Measurements from ENCODE around the gene SCYL1.
"Not testable (repeated sequence)": the region's sequence is repeated elsewhere in the genome, so short reads cannot be mapped to it uniquely, and the experiment has no call there.

Gene SCYL1

GRCh38 chr11:65562020-65562419 is 37.1 kb downstream of the SCYL1 start:
- H3K36me3 Mint-ChIP-seq (ENCODE audit: low read depth), result no peaks in the 10 kb centered on the region
- peaks cover 42% of the 10 kb centered on the region for H3K4me1 Mint-ChIP-seq
- peaks cover 3% of the 10 kb centered on the region for H3K27me3 Mint-ChIP-seq (ENCODE audit: low read depth)
- H3K27ac Mint-ChIP-seq, result peak overlapping the region; percentile 58 to 96 (median 92)
- H3K9me3 Mint-ChIP-seq, result no peaks in the 10 kb centered on the region
- H3K4me3 Mint-ChIP-seq, result peak overlapping the region in 2 of 3 experiments; percentile 26 to 80
- TF ChIP-seq CTCF (IDR thresholded peaks at IDR 0.05; ENCODE audit: unreplicated experiment in 3 of 3), result no peak

GRCh38 chr11:65562788-65563187 is 37.9 kb downstream of the SCYL1 start:
- TF ChIP-seq CTCF (IDR thresholded peaks at IDR 0.05; ENCODE audit: unreplicated experiment in 3 of 3), result no peak
- H3K36me3 Mint-ChIP-seq (ENCODE audit: low read depth), result no peaks in the 10 kb centered on the region
- peak overlapping the region in 1 of 3 experiments; percentile 92 for H3K27ac Mint-ChIP-seq
- H3K4me1 Mint-ChIP-seq, result peaks cover 37% of the 10 kb centered on the region
- H3K4me3 Mint-ChIP-seq, result no peak overlapping the region
- H3K27me3 Mint-ChIP-seq (ENCODE audit: low read depth), result peaks cover 3% of the 10 kb centered on the region
- no peaks in the 10 kb centered on the region for H3K9me3 Mint-ChIP-seq

DNA sequence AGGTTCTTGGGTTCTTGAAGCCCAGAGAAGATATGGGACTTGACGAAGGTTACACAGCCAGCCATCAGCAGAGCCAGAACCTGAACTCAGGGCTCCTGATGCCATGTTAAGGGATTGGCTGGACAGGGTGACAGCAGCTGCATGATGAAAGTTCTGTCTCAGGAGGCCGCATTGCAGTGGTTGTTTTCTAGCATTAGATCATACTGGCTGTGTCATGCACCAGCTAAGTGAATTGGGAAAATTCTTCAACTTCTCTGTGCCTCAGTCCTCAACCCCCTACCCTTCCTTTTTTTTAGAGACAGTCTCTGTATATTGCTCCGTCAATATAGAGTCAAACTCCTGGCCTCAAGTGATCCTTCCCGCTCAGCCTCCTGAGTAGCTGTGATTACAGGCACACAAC is 38.7 kb downstream of the SCYL1 start:
- no peak overlapping the region for H3K4me3 Mint-ChIP-seq
- no peaks in the 10 kb centered on the region for H3K9me3 Mint-ChIP-seq
- TF ChIP-seq CTCF (IDR thresholded peaks at IDR 0.05; ENCODE audit: unreplicated experiment in 3 of 3), result no peak
- H3K27ac Mint-ChIP-seq, result peak overlapping the region in 2 of 3 experiments; percentile 61 to 88
- H3K4me1 Mint-ChIP-seq, result peaks cover 43% of the 10 kb centered on the region
- peaks cover 3% of the 10 kb centered on the region for H3K36me3 Mint-ChIP-seq (ENCODE audit: low read depth)
- peaks cover 3% of the 10 kb centered on the region for H3K27me3 Mint-ChIP-seq (ENCODE audit: low read depth)

GRCh38 chr11:65564879-65565559 is 40.1 kb downstream of the SCYL1 start:
- H3K4me1 Mint-ChIP-seq, result peaks cover 42% of the 10 kb centered on the region
- H3K9me3 Mint-ChIP-seq; H3K27me3 Mint-ChIP-seq (ENCODE audit: low read depth); H3K4me3 Mint-ChIP-seq; H3K27ac Mint-ChIP-seq; H3K36me3 Mint-ChIP-seq (ENCODE audit: low read depth): not testable (repeated sequence)

DNA sequence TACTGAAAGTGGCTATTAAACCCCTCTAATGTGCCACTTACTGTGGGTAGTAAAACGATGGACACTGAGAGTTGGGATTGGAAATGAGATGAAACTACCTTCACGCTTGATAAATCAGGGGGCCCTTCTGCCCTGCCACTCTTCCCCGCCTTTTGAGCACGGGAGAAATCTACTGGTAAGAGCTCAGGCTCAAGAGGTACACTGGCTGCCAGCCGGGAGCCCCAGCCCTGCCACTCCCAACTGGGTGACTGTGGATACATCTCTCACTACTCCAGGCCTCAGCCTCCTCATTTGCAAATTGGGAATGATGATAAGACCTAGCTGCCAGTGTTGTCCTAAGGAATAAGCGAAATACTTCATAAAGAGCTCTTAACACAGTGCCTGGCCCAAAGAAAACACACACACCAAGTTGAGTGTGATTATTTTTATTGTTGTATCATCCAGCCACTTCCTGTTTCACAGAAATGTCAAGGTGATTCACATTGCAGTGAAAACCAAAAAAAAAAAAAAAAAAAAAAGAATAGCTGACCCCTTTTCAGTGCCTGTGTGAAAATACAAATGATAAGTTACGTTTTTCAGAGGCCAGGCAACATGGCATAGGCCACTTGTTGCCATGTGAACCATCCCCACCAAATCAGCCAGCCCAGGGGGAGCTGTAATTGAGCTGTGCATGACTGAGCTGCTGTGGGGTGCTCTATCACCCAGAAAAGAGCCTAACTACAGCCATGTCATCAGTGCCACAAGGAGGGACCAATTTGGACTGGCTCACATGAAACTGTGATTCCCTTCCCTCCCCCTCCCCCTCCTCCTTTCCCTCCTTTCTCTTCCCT is 41.0 kb downstream of the SCYL1 start:
- no peak for TF ChIP-seq CTCF (IDR thresholded peaks at IDR 0.05; ENCODE audit: unreplicated experiment in 3 of 3)
- Mint-ChIP-seq H3K4me1 (peaks cover 41% of the 10 kb centered on the region), H3K27me3 (ENCODE audit: low read depth) (peaks cover 3% of the 10 kb centered on the region), H3K27ac (peak overlapping the region in 1 of 3 experiments; percentile 17), H3K36me3 (ENCODE audit: low read depth) (peaks cover 3% of the 10 kb centered on the region), H3K4me3 (no peak overlapping the region), H3K9me3 (no peaks in the 10 kb centered on the region)

- H3K27me3 Mint-ChIP-seq (ENCODE audit: low read depth), result no peaks in the 10 kb centered on the region
- peak overlapping the region; percentile 99 to 100 (median 99) for H3K4me3 Mint-ChIP-seq
- H3K4me1 Mint-ChIP-seq, result peaks cover 47% of the 10 kb centered on the region
- TF ChIP-seq CTCF (IDR thresholded peaks at IDR 0.05; ENCODE audit: unreplicated experiment in 3 of 3), result no peak
- H3K9me3 Mint-ChIP-seq, result no peaks in the 10 kb centered on the region
- peak overlapping the region; percentile 93 to 95 (median 95) for H3K27ac Mint-ChIP-seq
- H3K36me3 Mint-ChIP-seq (ENCODE audit: low read depth), result peaks cover 3% of the 10 kb centered on the region
Measured at GRCh38 chr11:65569164-65569972, 44.5 kb downstream of the SCYL1 start.
